ENCODE data around the gene DSCAM. TPM values are rescaled to one million over a fixed set of nuclear protein-coding genes. Genes with fewer than 3 reads are reported as not detected.

DSCAM gene
- total RNA-seq, 2 donors from 2014 or later: 0.05 TPM; not detected in 1

DNA sequence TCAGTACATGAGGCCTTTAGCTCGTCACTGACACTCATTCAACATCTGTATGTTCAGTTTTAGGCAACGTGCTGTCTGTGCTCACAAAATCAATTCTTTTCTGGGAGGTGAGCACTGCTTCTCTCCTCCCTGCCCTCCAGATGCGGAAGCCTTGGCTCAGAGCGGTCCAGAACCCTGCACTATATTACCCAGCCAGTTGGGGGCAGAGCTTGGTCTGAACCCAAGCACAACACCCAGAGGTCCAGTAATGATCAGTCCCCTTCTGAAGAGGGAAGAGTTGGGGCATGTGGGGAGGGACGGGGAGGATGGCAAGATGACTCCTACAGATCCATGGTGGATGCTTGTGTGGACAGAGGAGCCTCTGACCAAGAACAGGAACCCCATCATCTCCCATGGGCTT, 5.6 kb upstream of the DSCAM start:
- intact Hi-C loops (cut with DNase I): no loop called here

DNA sequence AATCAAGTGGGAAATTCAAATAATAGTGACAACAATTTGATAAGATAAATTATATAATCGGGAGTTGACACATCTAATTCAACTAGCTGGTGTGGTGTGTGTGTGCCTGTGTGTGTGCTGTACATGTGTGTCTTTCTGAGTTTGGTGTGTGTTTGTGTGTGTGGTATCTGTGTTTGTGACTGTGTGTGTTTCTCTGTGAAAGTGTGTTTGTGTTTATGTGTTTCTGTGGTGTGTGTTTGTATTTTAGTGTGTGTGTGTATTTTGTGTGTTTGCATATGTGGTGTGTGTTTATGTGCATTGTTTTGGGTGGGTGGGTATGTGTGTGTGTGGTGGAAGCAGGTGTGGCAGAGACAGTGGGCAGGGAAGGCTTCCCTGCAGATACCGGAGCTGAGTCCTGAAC, 4.8 kb upstream of the DSCAM start:
- intact Hi-C loops (cut with DNase I): no loop called here
- DNase-seq: no peak

More for the DNA sequence above, 5.6 kb upstream of the DSCAM start:
- no peaks in the 10 kb centered on the region for H3K9me3 ChIP-seq
- no peaks in the 10 kb centered on the region for H3K27me3 ChIP-seq
- TF ChIP-seq, protein P1, sequence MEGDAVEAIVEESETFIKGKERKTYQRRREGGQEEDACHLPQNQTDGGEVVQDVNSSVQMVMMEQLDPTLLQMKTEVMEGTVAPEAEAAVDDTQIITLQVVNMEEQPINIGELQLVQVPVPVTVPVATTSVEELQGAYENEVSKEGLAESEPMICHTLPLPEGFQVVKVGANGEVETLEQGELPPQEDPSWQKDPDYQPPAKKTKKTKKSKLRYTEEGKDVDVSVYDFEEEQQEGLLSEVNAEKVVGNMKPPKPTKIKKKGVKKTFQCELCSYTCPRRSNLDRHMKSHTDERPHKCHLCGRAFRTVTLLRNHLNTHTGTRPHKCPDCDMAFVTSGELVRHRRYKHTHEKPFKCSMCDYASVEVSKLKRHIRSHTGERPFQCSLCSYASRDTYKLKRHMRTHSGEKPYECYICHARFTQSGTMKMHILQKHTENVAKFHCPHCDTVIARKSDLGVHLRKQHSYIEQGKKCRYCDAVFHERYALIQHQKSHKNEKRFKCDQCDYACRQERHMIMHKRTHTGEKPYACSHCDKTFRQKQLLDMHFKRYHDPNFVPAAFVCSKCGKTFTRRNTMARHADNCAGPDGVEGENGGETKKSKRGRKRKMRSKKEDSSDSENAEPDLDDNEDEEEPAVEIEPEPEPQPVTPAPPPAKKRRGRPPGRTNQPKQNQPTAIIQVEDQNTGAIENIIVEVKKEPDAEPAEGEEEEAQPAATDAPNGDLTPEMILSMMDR (IDR thresholded peaks at IDR 0.05): no peak
- no peak overlapping the region for H3K27ac ChIP-seq
- no peak overlapping the region for H3K4me3 ChIP-seq
- no peak overlapping the region for H3K9ac ChIP-seq (ENCODE audit: low read depth in 2 of 2, low read length in 2 of 2)
- no peak for DNase-seq
- no peaks in the 10 kb centered on the region for H3K4me1 ChIP-seq
- H3K36me3 ChIP-seq: no peaks in the 10 kb centered on the region

GRCh38 chr21:40850071-40850470, 3.1 kb upstream of the DSCAM start:
- Histone ChIP-seq H3K27ac (no peak overlapping the region), H3K27me3 (peaks cover 5% of the 10 kb centered on the region), H3K4me1 (no peaks in the 10 kb centered on the region), H3K36me3 (no peaks in the 10 kb centered on the region), H3K9ac (ENCODE audit: low read depth in 2 of 2, low read length in 2 of 2) (no peak overlapping the region), H3K4me3 (no peak overlapping the region), H3K9me3 (no peaks in the 10 kb centered on the region)
- DNase-seq: no peak
- intact Hi-C loops (cut with DNase I): no loop called here
- TF ChIP-seq, protein P1 (IDR thresholded peaks at IDR 0.05): no peak

More for the DNA sequence above, 4.8 kb upstream of the DSCAM start:
- Histone ChIP-seq H3K4me3 (no peak overlapping the region), H3K9ac (ENCODE audit: low read depth in 2 of 2, low read length in 2 of 2) (no peak overlapping the region), H3K9me3 (no peaks in the 10 kb centered on the region), H3K27me3 (peaks cover 5% of the 10 kb centered on the region), H3K36me3 (no peaks in the 10 kb centered on the region), H3K27ac (no peak overlapping the region), H3K4me1 (no peaks in the 10 kb centered on the region)
- TF ChIP-seq, protein P1 (IDR thresholded peaks at IDR 0.05): no peak

DNA sequence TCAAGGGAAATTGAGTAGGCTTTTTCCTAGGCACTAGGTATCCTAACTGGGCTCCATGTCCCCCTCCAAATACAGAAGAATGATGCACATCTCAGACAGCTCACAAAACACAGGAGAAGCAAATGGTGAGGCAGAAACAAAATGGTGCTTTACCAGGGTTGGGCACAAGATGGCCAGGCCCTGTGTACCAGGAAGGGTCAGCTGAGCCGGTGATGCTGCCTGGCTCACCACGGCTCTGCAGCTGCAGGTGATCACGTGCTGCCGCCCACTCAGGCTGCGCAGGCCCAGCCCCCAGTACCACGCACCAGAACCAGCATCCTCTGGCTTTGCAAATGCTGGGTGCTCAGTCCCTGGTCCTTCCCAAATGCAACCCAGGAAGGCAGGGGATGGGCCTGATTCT, 993 bp upstream of the DSCAM start:
- H3K9ac ChIP-seq (ENCODE audit: low read depth in 2 of 2, low read length in 2 of 2): no peak overlapping the region
- no peak overlapping the region for H3K27ac ChIP-seq
- H3K4me1 ChIP-seq: no peaks in the 10 kb centered on the region
- intact Hi-C loops (cut with DNase I): no loop called here
- H3K9me3 ChIP-seq: no peaks in the 10 kb centered on the region
- H3K4me3 ChIP-seq: no peak overlapping the region
- H3K27me3 ChIP-seq: peaks cover 5% of the 10 kb centered on the region
- DNase-seq: no peak
- TF ChIP-seq, protein P1 (IDR thresholded peaks at IDR 0.05): no peak
- H3K36me3 ChIP-seq: no peaks in the 10 kb centered on the region

DNA sequence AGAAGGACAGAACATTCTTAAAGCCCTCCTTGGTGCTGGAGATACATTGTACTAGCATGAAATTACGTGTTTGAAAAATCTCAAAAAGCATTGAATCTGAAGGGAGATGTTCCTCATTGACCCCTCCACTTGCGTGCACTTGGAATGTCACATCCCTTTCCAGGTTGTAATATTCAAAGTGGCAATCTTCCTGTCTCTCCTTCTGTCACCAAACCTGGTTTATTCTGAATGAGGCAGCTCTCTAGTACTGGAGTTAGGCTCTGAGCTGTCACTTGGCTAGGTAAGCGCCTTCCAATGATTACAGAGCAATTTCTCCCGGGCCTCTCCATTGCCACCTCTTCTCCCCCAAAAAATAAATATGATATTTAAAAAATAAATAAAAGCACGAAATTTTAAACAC, 855 bp downstream of the DSCAM start:
- H3K27me3 ChIP-seq: peaks cover 9% of the 10 kb centered on the region
- TF ChIP-seq, protein P1 (IDR thresholded peaks at IDR 0.05): no peak
- intact Hi-C loops (cut with DNase I): no loop called here
- H3K9me3 ChIP-seq: no peaks in the 10 kb centered on the region
- no peak overlapping the region for H3K27ac ChIP-seq
- no peak for DNase-seq
- H3K4me1 ChIP-seq: no peaks in the 10 kb centered on the region
- H3K9ac ChIP-seq (ENCODE audit: low read depth in 2 of 2, low read length in 2 of 2): no peak overlapping the region
- H3K4me3 ChIP-seq: no peak overlapping the region
- no peaks in the 10 kb centered on the region for H3K36me3 ChIP-seq

Measured in colonic mucosa (tissue), 4 donors.